GM23338 (cell line): ENCODE data around the gene ZNF235. TPM values are rescaled to one million over a fixed set of nuclear protein-coding genes. Genes with fewer than 3 reads are reported as not detected.

Experiments
- ATAC-seq: fragments of 200-7000 bp; cut with Tn5 transposase; 3 replicates; pipeline ENCODE4 v1.9.1; 2020
- DNase-seq: peaks from one replicate; pipeline ENCODE4 v3.0.0-alpha.2; 2015; ENCODE audit warnings: low spot score
- H2AFZ ChIP-seq: fragments of 200-600 bp; sonication (generic); 2 replicates; pipeline ENCODE4 v1.8.0; 2016; ENCODE audit warnings: antibody characterized with exemption, mild to moderate bottlenecking, moderate library complexity
- H3F3A ChIP-seq: fragments of 200-600 bp; sonication (generic); replicated peaks from 2 replicates; pipeline ENCODE4 v1.8.0; 2017; ENCODE audit warnings: antibody characterized with exemption, mixed run types, low read depth
- H3K27ac ChIP-seq: fragments of 200-600 bp; sonication (generic); 2 replicates; pipeline ENCODE4 v1.6.1; 2016; ENCODE audit warnings: low read depth
- H3K27me3 ChIP-seq: fragments of 200-600 bp; sonication (generic); 2 replicates; pipeline ENCODE4 v1.8.0; 2016; ENCODE audit warnings: mild to moderate bottlenecking, mixed run types, moderate library complexity; ENCODE audit not compliant: insufficient read depth
- H3K36me3 ChIP-seq: fragments of 200-600 bp; sonication (generic); 2 replicates; pipeline ENCODE4 v1.8.0; 2016; ENCODE audit warnings: mild to moderate bottlenecking; ENCODE audit not compliant: insufficient read depth
- H3K4me1 ChIP-seq: fragments of 200-600 bp; sonication (generic); 2 replicates; pipeline ENCODE4 v1.8.0; 2016; ENCODE audit warnings: mild to moderate bottlenecking, moderate library complexity; ENCODE audit not compliant: insufficient read depth
- H3K4me2 ChIP-seq: fragments of 200-600 bp; sonication (generic); 2 replicates; pipeline ENCODE4 v1.7.1; 2017; ENCODE audit warnings: mixed run types
- H3K4me3 ChIP-seq: fragments of 200-600 bp; sonication (generic); 2 replicates; pipeline ENCODE4 v1.6.1; 2016; ENCODE audit warnings: mixed run types
- H3K79me2 ChIP-seq: fragments of 200-600 bp; sonication (generic); replicated peaks from 2 replicates; pipeline ENCODE4 v1.8.0; 2017; ENCODE audit warnings: mild to moderate bottlenecking; ENCODE audit not compliant: insufficient read depth
- H3K9me2 ChIP-seq: fragments of 200-600 bp; sonication (generic); 2 replicates; pipeline ENCODE4 v1.8.0; 2017; ENCODE audit not compliant: insufficient read depth
- H4K20me1 ChIP-seq: fragments of 200-600 bp; sonication (generic); replicated peaks from 2 replicates; pipeline ENCODE4 v1.8.0; 2017; ENCODE audit warnings: mild to moderate bottlenecking; ENCODE audit not compliant: insufficient read depth
- H3K27ac Mint-ChIP-seq: 2 replicates; pipeline ENCODE4 v1.8.0; 2020; ENCODE audit warnings: inconsistent platforms, mild to moderate bottlenecking, moderate library complexity, mixed read lengths
- H3K27me3 Mint-ChIP-seq: 3 replicates; pipeline ENCODE4 v1.8.0; 2022; ENCODE audit warnings: low read depth, mild to moderate bottlenecking, moderate library complexity, mixed read lengths, inconsistent platforms; ENCODE audit not compliant: insufficient read depth, poor library complexity
- H3K36me3 Mint-ChIP-seq: 3 replicates; pipeline ENCODE4 v1.8.0; 2021; ENCODE audit warnings: low read depth, mild to moderate bottlenecking, inconsistent platforms, moderate library complexity, mixed read lengths
- H3K4me1 Mint-ChIP-seq: 3 replicates; pipeline ENCODE4 v1.8.0; 2020; ENCODE audit warnings: mild to moderate bottlenecking, inconsistent platforms, mixed read lengths
- H3K4me3 Mint-ChIP-seq: 3 replicates; pipeline ENCODE4 v1.8.0; 2021; ENCODE audit warnings: moderate library complexity, mild to moderate bottlenecking, inconsistent platforms, mixed read lengths
- H3K9me3 Mint-ChIP-seq: 3 replicates; pipeline ENCODE4 v1.8.0; 2020; ENCODE audit warnings: moderate library complexity, mild to moderate bottlenecking, inconsistent platforms, mixed read lengths
- CREB1 ChIP-seq: fragments of 250-450 bp; sonication (Bioruptor Pico); IDR thresholded peaks from 2 replicates; pipeline ENCODE4 v1.5.0; 2020; ENCODE audit warnings: low read depth, mild to moderate bottlenecking, moderate library complexity
- ETS1 ChIP-seq: IDR thresholded peaks from 2 replicates; pipeline ENCODE4 v1.6.1; 2016; ENCODE audit warnings: antibody characterized with exemption
- EZH2 ChIP-seq: fragments of 200-600 bp; sonication (generic); IDR thresholded peaks from one replicate; pipeline ENCODE4 v1.8.0; 2017; ENCODE audit warnings: antibody characterized with exemption, mild to moderate bottlenecking, low read depth; ENCODE audit not compliant: unreplicated experiment
- NANOG ChIP-seq: IDR thresholded peaks from 2 replicates; pipeline ENCODE4 v1.6.1; 2016; ENCODE audit warnings: antibody characterized with exemption, borderline replicate concordance
- POLR2AphosphoS5 ChIP-seq: IDR thresholded peaks from 2 replicates; pipeline ENCODE4 v1.6.1; 2016; ENCODE audit warnings: antibody characterized with exemption, low read depth
- REST ChIP-seq: IDR thresholded peaks from one replicate; pipeline ENCODE4 v1.6.1; 2018; ENCODE audit warnings: antibody characterized with exemption; ENCODE audit not compliant: unreplicated experiment
- STAT1 ChIP-seq: IDR thresholded peaks from one replicate; pipeline ENCODE4 v1.6.1; 2016; ENCODE audit warnings: antibody characterized with exemption; ENCODE audit not compliant: unreplicated experiment
- ZNF114 ChIP-seq: fragments of 250-450 bp; sonication (Bioruptor Pico); IDR thresholded peaks from 2 replicates; pipeline ENCODE4 v1.5.0; 2020; ENCODE audit warnings: mild to moderate bottlenecking, moderate library complexity
- ZNF331 ChIP-seq: fragments of 250-450 bp; sonication (Bioruptor Pico); IDR thresholded peaks from 2 replicates; pipeline ENCODE4 v1.5.0; 2020; ENCODE audit warnings: low read depth, mild to moderate bottlenecking, moderate library complexity
- ZNF462 ChIP-seq: fragments of 250-450 bp; sonication (Bioruptor Pico); IDR thresholded peaks from 2 replicates; pipeline ENCODE4 v1.5.0; 2020; ENCODE audit warnings: mild to moderate bottlenecking, moderate library complexity
- polyA plus RNA-seq: library from polyadenylated mRNA; unstranded; fragments of >200 nt; fragmentation: Nextera tagmentation; extraction: Ambion mirVana; gene quantifications from 2 replicates; pipeline ENCODE4 v1.2.1, GENCODE V29; 2016
- total RNA-seq: library from RNA; depleted of rRNA; stranded (reverse); fragments of >200 nt; shearing (Covaris generic); gene quantifications from 2 replicates; pipeline ENCODE4 v1.2.3, GENCODE V29; 2014
- TF ChIP-seq, protein P1 (sequence below), 2 experiments: fragments of 200-600 bp in 1 of 2; sonication (generic) in 1 of 2; conservative IDR thresholded peaks; 2 replicates each; pipeline versions ENCODE4 v1.5.1 to v1.6.1; 2016 to 2017; ENCODE audit warnings: antibody characterized with exemption in 2 of 2, low read depth in 2 of 2, mild to moderate bottlenecking in 2 of 2, moderate library complexity in 1 of 2

Gene ZNF235
- total and polyA plus RNA-seq, 2 experiments from 2014 or later, result 5.0 to 5.1 TPM

DNA sequence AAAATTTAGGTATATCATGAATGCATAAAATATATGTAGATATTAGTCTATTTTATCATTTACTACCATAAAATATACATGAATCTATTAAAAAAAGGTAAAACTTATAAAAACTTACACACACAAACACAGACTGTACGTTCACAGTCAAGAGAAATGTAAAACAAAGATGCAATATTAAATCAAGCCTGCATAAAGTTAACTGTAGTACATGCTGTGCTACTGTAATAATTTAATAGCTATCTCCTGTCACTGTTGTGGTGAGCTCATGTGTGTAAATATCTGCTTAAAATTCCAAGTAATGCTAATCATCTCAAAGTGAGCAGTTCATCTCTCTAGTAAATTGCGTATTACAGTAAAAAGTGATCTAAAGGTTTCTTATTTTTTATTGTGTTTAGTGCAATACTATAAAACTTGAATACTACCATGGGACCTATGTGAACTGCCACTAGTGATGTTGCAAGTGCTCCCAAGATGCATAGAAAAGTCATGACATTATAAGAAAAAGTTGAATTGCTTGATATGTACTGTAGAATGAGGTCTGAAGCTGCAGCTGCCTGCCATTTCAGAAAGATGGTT is 45.9 kb downstream of the ZNF235 start:
- Histone ChIP-seq H3K79me2 (no peaks in the 10 kb centered on the region), H3K9me2 (no peaks in the 10 kb centered on the region), H3K27ac (no peak overlapping the region), H3K4me2 (peak overlapping the region; percentile 96; the same call in 1 of the 2 replicates), H3K4me1 (no peaks in the 10 kb centered on the region), H3K4me3 (peak overlapping the region; percentile 84), H4K20me1 (no peaks in the 10 kb centered on the region), H3K27me3 (no peaks in the 10 kb centered on the region), H2AFZ (peak overlapping the region; percentile 93; the same call in 1 of the 2 replicates), H3F3A (no peaks in the 10 kb centered on the region), H3K36me3 (0 out of 2 replicates have a peak, but pooled peaks cover 8% of the 10 kb centered on the region)
- H3K9me3 Mint-ChIP-seq, result peaks cover 45% of the 10 kb centered on the region
- peaks cover 14% of the 10 kb centered on the region for H3K36me3 Mint-ChIP-seq
- no peak overlapping the region for H3K27ac Mint-ChIP-seq
- peaks cover 2% of the 10 kb centered on the region for H3K27me3 Mint-ChIP-seq
- DNase-seq (no peak), ATAC-seq (no peak)
- TF ChIP-seq STAT1 (no peak), ETS1 (no peak), EZH2 (no peak), REST (no peak), ZNF114 (CRISPR knock-in tag) (no peak), ZNF462 (CRISPR knock-in tag) (no peak), NANOG (no peak), CREB1 (CRISPR knock-in tag) (no peak), ZNF331 (CRISPR knock-in tag) (no peak), POLR2AphosphoS5 (no peak)
- TF ChIP-seq, protein P1, sequence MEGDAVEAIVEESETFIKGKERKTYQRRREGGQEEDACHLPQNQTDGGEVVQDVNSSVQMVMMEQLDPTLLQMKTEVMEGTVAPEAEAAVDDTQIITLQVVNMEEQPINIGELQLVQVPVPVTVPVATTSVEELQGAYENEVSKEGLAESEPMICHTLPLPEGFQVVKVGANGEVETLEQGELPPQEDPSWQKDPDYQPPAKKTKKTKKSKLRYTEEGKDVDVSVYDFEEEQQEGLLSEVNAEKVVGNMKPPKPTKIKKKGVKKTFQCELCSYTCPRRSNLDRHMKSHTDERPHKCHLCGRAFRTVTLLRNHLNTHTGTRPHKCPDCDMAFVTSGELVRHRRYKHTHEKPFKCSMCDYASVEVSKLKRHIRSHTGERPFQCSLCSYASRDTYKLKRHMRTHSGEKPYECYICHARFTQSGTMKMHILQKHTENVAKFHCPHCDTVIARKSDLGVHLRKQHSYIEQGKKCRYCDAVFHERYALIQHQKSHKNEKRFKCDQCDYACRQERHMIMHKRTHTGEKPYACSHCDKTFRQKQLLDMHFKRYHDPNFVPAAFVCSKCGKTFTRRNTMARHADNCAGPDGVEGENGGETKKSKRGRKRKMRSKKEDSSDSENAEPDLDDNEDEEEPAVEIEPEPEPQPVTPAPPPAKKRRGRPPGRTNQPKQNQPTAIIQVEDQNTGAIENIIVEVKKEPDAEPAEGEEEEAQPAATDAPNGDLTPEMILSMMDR (conservative IDR thresholded peaks at IDR 0.05; ENCODE audit: low read depth in 2 of 2), result no peak
- peaks cover 6% of the 10 kb centered on the region; the same call in 2 of the 3 replicates for H3K4me1 Mint-ChIP-seq
- H3K4me3 Mint-ChIP-seq, result 0 out of 3 replicates have a peak overlapping the region, but pooled peaks have one; percentile 86
